ENCODE data around the gene RORB. TPM values are rescaled to one million over a fixed set of nuclear protein-coding genes. Genes with fewer than 3 reads are reported as not detected.

Gene RORB
- total RNA-seq, 2 experiments from 2014 or later: 0.04 to 0.11 TPM

- no peak for DNase-seq
- H3K4me3 Mint-ChIP-seq: no peak overlapping the region
- no peak for TF ChIP-seq CTCF (IDR thresholded peaks at IDR 0.05)
- H3K27me3 Mint-ChIP-seq: peaks cover 1% of the 10 kb centered on the region
- ChIA-PET CTCF (no interaction called here), POLR2A (no interaction called here)
- intact Hi-C loops (cut with micrococcal nuclease): no loop called here
- H3K36me3 Mint-ChIP-seq (ENCODE audit: low read depth): no peaks in the 10 kb centered on the region
- no peak for ATAC-seq
- H3K27ac Mint-ChIP-seq: no peak overlapping the region
- peaks cover 5% of the 10 kb centered on the region for H3K4me1 Mint-ChIP-seq (ENCODE audit: low read depth)
- H3K9me3 Mint-ChIP-seq: no peaks in the 10 kb centered on the region
Observed at GRCh38 chr9:74555565-74555964, 58.4 kb downstream of the RORB start.

GRCh38 chr9:74556685-74557084, 59.5 kb downstream of the RORB start:
- Mint-ChIP-seq H3K27me3 (peaks cover 1% of the 10 kb centered on the region), H3K36me3 (ENCODE audit: low read depth) (no peaks in the 10 kb centered on the region), H3K4me1 (ENCODE audit: low read depth) (peaks cover 5% of the 10 kb centered on the region), H3K27ac (no peak overlapping the region), H3K4me3 (no peak overlapping the region), H3K9me3 (no peaks in the 10 kb centered on the region)
- ChIA-PET POLR2A (interaction anchor here (0.5 kb wide), 1 partner anchor 491 kb away, joined by 3 read pairs; no protein-coding TSS in a partner anchor), CTCF (interaction anchor here (1.0 kb wide), 1 partner anchor 13 kb away, joined by 4 read pairs; no protein-coding TSS in a partner anchor)
- intact Hi-C loops (cut with micrococcal nuclease): no loop called here
- ATAC-seq (peak; percentile 92), DNase-seq (peak; percentile 36)
- no peak for TF ChIP-seq CTCF (IDR thresholded peaks at IDR 0.05)

DNA sequence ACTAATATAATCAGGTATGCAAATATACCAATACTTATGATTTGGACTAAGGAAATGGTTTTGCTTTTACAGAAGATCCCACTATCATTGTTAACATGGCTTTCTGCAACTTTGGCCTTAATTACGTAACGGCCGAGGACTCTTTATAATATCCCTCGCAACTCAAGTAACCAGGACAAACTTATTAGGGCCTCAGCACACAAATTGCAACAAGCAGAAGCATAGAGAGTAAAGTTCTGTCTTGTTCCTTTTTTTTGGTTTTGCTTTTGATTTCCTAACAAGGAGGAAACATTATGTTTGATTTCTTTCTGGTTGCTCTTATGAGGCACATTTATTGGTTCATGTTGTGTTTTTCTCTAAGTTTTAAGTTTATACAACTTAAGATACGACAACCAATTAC, 60.4 kb downstream of the RORB start:
- peaks cover 1% of the 10 kb centered on the region for H3K27me3 Mint-ChIP-seq
- peaks cover 5% of the 10 kb centered on the region for H3K4me1 Mint-ChIP-seq (ENCODE audit: low read depth)
- H3K9me3 Mint-ChIP-seq: no peaks in the 10 kb centered on the region
- no peak for TF ChIP-seq CTCF (IDR thresholded peaks at IDR 0.05)
- no peak overlapping the region for H3K4me3 Mint-ChIP-seq
- intact Hi-C loops (cut with micrococcal nuclease): no loop called here
- no peaks in the 10 kb centered on the region for H3K36me3 Mint-ChIP-seq (ENCODE audit: low read depth)
- DNase-seq (no peak), ATAC-seq (no peak)
- POLR2A ChIA-PET: no interaction called here
- CTCF ChIA-PET: no interaction called here
- H3K27ac Mint-ChIP-seq: no peak overlapping the region

- intact Hi-C loops (cut with micrococcal nuclease): no loop called here
- Mint-ChIP-seq H3K4me1 (ENCODE audit: low read depth) (no peaks in the 10 kb centered on the region), H3K4me3 (no peak overlapping the region), H3K36me3 (ENCODE audit: low read depth) (no peaks in the 10 kb centered on the region), H3K27me3 (peaks cover 3% of the 10 kb centered on the region), H3K27ac (no peak overlapping the region), H3K9me3 (no peaks in the 10 kb centered on the region)
- DNase-seq: no peak
- ChIA-PET POLR2A (no interaction called here), CTCF (no interaction called here)
- ATAC-seq: no peak
- no peak for TF ChIP-seq CTCF (IDR thresholded peaks at IDR 0.05)
Observed at GRCh38 chr9:74562611-74563010, 65.5 kb downstream of the RORB start.

- Mint-ChIP-seq H3K9me3 (no peaks in the 10 kb centered on the region), H3K36me3 (ENCODE audit: low read depth) (no peaks in the 10 kb centered on the region), H3K27ac (no peak overlapping the region), H3K4me3 (no peak overlapping the region), H3K4me1 (ENCODE audit: low read depth) (no peaks in the 10 kb centered on the region), H3K27me3 (peaks cover 1% of the 10 kb centered on the region)
- no peak for ATAC-seq
- peak; percentile 50 for DNase-seq
- peak; percentile 62 for TF ChIP-seq CTCF (IDR thresholded peaks at IDR 0.05)
- CTCF ChIA-PET: no interaction called here
- POLR2A ChIA-PET: no interaction called here
- intact Hi-C loops (cut with micrococcal nuclease): no loop called here
Observed at GRCh38 chr9:74570879-74571512, 73.9 kb downstream of the RORB start.
